ENCODE measurements around the gene IGFALS.

The IGFALS gene

GRCh38 chr16:1792836-1793577 lies 498 bp downstream of the IGFALS start:
- DNase-seq (ENCODE audit: low read depth), result no peak
- H3K4me3 ChIP-seq (ENCODE audit: low read depth, low read length), result no peak overlapping the region
- TF ChIP-seq, protein P1, sequence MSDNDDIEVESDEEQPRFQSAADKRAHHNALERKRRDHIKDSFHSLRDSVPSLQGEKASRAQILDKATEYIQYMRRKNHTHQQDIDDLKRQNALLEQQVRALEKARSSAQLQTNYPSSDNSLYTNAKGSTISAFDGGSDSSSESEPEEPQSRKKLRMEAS (IDR thresholded peaks at IDR 0.05; ENCODE audit: low read depth, low read length), result no peak
- TF ChIP-seq, protein P2, sequence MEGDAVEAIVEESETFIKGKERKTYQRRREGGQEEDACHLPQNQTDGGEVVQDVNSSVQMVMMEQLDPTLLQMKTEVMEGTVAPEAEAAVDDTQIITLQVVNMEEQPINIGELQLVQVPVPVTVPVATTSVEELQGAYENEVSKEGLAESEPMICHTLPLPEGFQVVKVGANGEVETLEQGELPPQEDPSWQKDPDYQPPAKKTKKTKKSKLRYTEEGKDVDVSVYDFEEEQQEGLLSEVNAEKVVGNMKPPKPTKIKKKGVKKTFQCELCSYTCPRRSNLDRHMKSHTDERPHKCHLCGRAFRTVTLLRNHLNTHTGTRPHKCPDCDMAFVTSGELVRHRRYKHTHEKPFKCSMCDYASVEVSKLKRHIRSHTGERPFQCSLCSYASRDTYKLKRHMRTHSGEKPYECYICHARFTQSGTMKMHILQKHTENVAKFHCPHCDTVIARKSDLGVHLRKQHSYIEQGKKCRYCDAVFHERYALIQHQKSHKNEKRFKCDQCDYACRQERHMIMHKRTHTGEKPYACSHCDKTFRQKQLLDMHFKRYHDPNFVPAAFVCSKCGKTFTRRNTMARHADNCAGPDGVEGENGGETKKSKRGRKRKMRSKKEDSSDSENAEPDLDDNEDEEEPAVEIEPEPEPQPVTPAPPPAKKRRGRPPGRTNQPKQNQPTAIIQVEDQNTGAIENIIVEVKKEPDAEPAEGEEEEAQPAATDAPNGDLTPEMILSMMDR (IDR thresholded peaks at IDR 0.05; ENCODE audit: low read depth, low read length), result no peak
- no peak for TF ChIP-seq POLR2A (IDR thresholded peaks at IDR 0.05; ENCODE audit: extremely low read depth, insufficient read length)
- TF ChIP-seq MYC (IDR thresholded peaks at IDR 0.05; ENCODE audit: low read depth, low read length), result no peak

GRCh38 chr16:1791943-1792812 lies 1.3 kb downstream of the IGFALS start:
- TF ChIP-seq, protein P2 (IDR thresholded peaks at IDR 0.05; ENCODE audit: low read depth, low read length), result no peak
- TF ChIP-seq MYC (IDR thresholded peaks at IDR 0.05; ENCODE audit: low read depth, low read length), result no peak
- no peak for TF ChIP-seq POLR2A (IDR thresholded peaks at IDR 0.05; ENCODE audit: extremely low read depth, insufficient read length)
- TF ChIP-seq, protein P1 (IDR thresholded peaks at IDR 0.05; ENCODE audit: low read depth, low read length), result no peak
- H3K4me3 ChIP-seq (ENCODE audit: low read depth, low read length), result no peak overlapping the region
- no peak for DNase-seq (ENCODE audit: low read depth)

DNA sequence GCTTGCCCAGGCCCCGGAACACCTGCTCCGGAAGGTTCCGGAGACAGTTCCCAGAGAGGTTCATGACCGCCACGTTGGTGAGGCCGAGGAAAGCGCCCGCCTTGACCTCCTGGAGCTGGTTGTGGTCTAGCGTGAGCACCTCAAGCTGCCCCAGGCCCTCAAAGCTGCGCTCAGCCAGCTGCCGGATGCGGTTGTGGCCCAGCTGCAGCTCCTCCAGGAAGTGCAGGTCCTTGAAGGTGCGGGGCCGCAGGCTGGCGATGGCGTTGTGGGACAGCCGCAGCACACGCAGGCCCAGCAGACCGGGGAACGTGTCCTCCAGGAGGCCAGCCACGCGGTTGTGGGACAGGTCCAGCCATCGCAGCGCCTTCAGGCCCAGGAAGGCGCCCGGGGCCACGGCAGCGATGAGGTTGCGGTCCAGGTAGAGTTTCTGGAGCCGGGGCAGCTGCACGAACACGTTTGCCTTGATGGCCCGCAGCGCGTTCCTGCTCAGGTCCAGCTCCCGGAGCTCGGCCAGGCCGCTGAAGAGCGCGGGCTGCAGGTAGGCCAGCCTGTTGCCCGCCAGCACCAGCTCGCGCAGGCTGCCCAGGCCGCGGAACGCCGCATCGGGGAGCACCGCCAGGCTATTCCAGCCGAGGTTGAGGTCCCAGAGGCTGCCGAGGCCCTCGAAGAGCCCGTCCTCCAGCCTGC lies 2.1 kb downstream of the IGFALS start:
- no peak overlapping the region for H3K4me3 ChIP-seq (ENCODE audit: low read depth, low read length)
- no peak for DNase-seq (ENCODE audit: low read depth)
- TF ChIP-seq, protein P2 (IDR thresholded peaks at IDR 0.05; ENCODE audit: low read depth, low read length), result no peak
- TF ChIP-seq, protein P1 (IDR thresholded peaks at IDR 0.05; ENCODE audit: low read depth, low read length), result no peak
- no peak for TF ChIP-seq MYC (IDR thresholded peaks at IDR 0.05; ENCODE audit: low read depth, low read length)

DNA sequence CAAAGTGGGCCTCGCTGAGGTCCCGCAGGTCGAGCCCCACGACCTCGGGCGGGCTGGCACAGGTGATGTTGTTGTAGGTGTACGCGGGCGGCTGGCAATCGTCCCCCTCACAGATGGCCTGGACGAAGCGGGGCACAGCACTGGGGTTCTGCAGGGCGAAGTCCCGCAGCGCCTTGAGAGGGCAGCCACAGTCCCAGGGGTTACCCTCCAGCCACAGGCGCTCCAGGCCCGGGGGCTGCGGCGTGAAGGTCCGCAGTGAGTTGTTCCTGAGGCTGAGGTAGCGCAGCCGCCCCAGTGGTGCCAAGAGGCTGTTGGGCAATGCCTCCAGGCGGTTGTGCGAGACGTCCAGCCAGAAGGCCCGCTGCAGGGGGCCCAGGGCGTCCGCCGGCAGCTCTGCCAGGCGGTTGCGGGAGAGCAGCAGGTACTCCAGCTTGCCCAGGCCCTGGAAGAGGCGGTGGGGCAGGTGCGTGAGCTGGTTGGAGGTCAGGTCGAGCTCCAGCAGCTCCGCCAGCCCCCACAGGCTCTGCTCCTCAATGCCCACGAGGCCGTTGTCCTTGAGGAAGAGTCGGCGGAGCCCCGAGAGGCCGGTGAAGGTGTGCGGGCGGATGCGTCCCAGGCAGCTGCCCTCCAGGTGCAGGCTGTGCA lies 2.8 kb downstream of the IGFALS start:
- H3K4me3 ChIP-seq (ENCODE audit: low read depth, low read length), result no peak overlapping the region
- TF ChIP-seq POLR2A (IDR thresholded peaks at IDR 0.05; ENCODE audit: extremely low read depth, insufficient read length) (no peak), MYC (IDR thresholded peaks at IDR 0.05; ENCODE audit: low read depth, low read length) (no peak)
- TF ChIP-seq, protein P2 (IDR thresholded peaks at IDR 0.05; ENCODE audit: low read depth, low read length), result no peak
- TF ChIP-seq, protein P1 (IDR thresholded peaks at IDR 0.05; ENCODE audit: low read depth, low read length), result no peak
- DNase-seq (ENCODE audit: low read depth), result no peak

DNA sequence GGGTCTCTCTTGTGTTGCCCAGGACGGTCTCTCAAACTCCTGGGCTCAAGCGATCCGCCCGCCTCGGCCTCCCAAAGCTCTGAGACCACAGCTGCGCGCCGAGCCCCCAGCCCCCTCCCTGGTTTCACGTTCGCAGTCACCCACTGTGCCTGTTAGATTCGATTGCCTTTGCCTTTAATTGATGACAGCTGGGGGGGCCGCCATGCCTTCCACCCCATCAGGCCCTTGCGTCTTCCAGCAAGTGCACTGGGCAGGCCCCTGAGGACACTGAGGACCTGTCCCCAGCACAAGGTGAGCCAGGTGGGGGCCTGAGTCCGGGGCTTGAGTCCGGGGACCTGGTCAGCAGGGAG lies 3.3 kb downstream of the IGFALS start:
- no peak for TF ChIP-seq POLR2A (IDR thresholded peaks at IDR 0.05; ENCODE audit: extremely low read depth, insufficient read length)
- DNase-seq (ENCODE audit: low read depth), result no peak
- H3K4me3 ChIP-seq (ENCODE audit: low read depth, low read length), result no peak overlapping the region

Data from NB4 (cell line).